Astrocyte (in vitro differentiated cells and primary cell): ENCODE data around the gene TLR1.

ENCODE experiments used
- CTCF ChIP-seq: IDR thresholded peaks from 2 replicates; pipeline ENCODE4 v1.5.1; 2011; ENCODE audit warnings: low read depth, mild to moderate bottlenecking, inconsistent platforms, low read length, moderate library complexity; ENCODE audit not compliant: insufficient read depth
- EZH2 ChIP-seq: IDR thresholded peaks from 2 replicates; pipeline ENCODE4 v1.6.1; 2012; ENCODE audit warnings: mild to moderate bottlenecking, low read length, inconsistent platforms; ENCODE audit not compliant: insufficient read depth

GRCh38 chr4:38757945-38758600 is 46.5 kb downstream of the TLR1 start:
- no peak for TF ChIP-seq CTCF
- TF ChIP-seq EZH2: no peak
